Stomach (tissue), 4 donors: Measurements from ENCODE around the gene BDKRB1.

ENCODE experiments used
- EP300 ChIP-seq: sonication (generic); formaldehyde crosslinking; IDR thresholded peaks from one replicate; pipeline ENCODE4 v1.6.1; 2017; ENCODE audit warnings: antibody characterized with exemption
- POLR2AphosphoS5 ChIP-seq, 3 donors: sonication (generic); formaldehyde crosslinking; IDR thresholded peaks; one replicate each; pipeline ENCODE4 v1.6.1; 2016; ENCODE audit warnings: antibody characterized with exemption in 3 of 3

DNA sequence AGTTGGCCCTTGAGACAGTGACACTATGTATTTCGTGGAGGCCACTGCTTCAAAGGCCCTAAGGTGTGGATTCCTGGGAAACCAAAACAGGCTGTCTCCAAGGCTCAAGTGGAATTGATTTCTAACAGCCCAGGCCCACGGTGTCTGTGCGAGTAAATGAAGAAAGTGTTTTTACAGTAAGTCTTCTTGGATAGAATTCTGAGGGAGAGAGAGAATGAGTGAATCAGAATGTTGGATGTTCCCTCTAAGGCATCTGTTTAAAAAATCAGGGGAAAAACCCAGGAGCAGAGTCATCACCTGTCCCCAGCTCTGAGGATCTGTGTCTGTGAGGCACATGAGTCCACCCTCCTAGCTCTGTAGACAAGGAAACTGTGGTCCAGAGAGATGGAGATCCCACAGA is 22.3 kb upstream of the BDKRB1 start:
- TF ChIP-seq POLR2AphosphoS5 (IDR thresholded peaks at IDR 0.05) (no peak), EP300 (no peak)
